WTC11 (cell line): ENCODE results near the gene TBKBP1. TPM values are rescaled to one million over a fixed set of nuclear protein-coding genes. Genes with fewer than 3 reads are reported as not detected.

Experiments
- ATAC-seq: fragments of 200-7000 bp; cut with Tn5 transposase; 2 replicates; pipeline ENCODE4 v1.10.0; 2021; ENCODE audit warnings: mild to moderate bottlenecking, moderate library complexity
- CTCF ChIA-PET: fragments of 300-600 bp; sonication (Branson Sonifier 250); formaldehyde crosslinking; loops from one replicate; lab custom pipeline; 2021; ENCODE audit warnings: antibody characterized with exemption; lab: Charles Lee
- POLR2A ChIA-PET: fragments of 350-600 bp; sonication (Branson Sonifier 250); formaldehyde crosslinking; loops from one replicate; lab custom pipeline; 2021; ENCODE audit warnings: antibody characterized with exemption; lab: Charles Lee
- DNase-seq: peaks from one replicate; pipeline ENCODE4 v3.0.0; 2021; ENCODE audit warnings: low spot score
- H3K27ac Mint-ChIP-seq: 2 replicates; pipeline ENCODE4 v1.8.0; 2021; ENCODE audit warnings: mixed read lengths
- H3K27me3 Mint-ChIP-seq: 2 replicates; pipeline ENCODE4 v1.8.0; 2021; ENCODE audit warnings: low read depth, mild to moderate bottlenecking, moderate library complexity, mixed read lengths
- H3K36me3 Mint-ChIP-seq: 2 replicates; pipeline ENCODE4 v1.8.0; 2021; ENCODE audit warnings: mixed read lengths
- H3K4me1 Mint-ChIP-seq: 2 replicates; pipeline ENCODE4 v1.8.0; 2022; ENCODE audit warnings: mixed read lengths
- H3K4me3 Mint-ChIP-seq: 2 replicates; pipeline ENCODE4 v1.8.0; 2021; ENCODE audit warnings: mild to moderate bottlenecking, moderate library complexity, mixed read lengths
- H3K9me3 Mint-ChIP-seq: 2 replicates; pipeline ENCODE4 v1.8.0; 2021; ENCODE audit warnings: mixed read lengths
- CBFB ChIP-seq: sonication (generic); formaldehyde crosslinking; IDR thresholded peaks from 2 replicates; pipeline ENCODE4 v1.8.1; 2022; ENCODE audit warnings: mild to moderate bottlenecking, low read depth, missing genetic modification reagents
- ESRRA ChIP-seq: sonication (generic); formaldehyde crosslinking; IDR thresholded peaks from 2 replicates; pipeline ENCODE4 v1.8.1; 2022; ENCODE audit warnings: mild to moderate bottlenecking, missing genetic modification reagents, borderline replicate concordance
- ETV6 ChIP-seq: sonication (generic); formaldehyde crosslinking; IDR thresholded peaks from 2 replicates; pipeline ENCODE4 v1.8.1; 2022; ENCODE audit warnings: mild to moderate bottlenecking, missing genetic modification reagents
- FOXP1 ChIP-seq: sonication (generic); formaldehyde crosslinking; IDR thresholded peaks from 2 replicates; pipeline ENCODE4 v1.8.0; 2022; ENCODE audit warnings: missing genetic modification reagents, mild to moderate bottlenecking, moderate library complexity, borderline replicate concordance
- GABPB1 ChIP-seq: sonication (generic); formaldehyde crosslinking; IDR thresholded peaks from 2 replicates; pipeline ENCODE4 v1.8.1; 2023; ENCODE audit warnings: mild to moderate bottlenecking, missing genetic modification reagents
- RELA ChIP-seq: sonication (generic); formaldehyde crosslinking; IDR thresholded peaks from 2 replicates; pipeline ENCODE4 v1.8.1; 2022; ENCODE audit warnings: missing genetic modification reagents, mild to moderate bottlenecking, borderline replicate concordance
- TP53 ChIP-seq: sonication (generic); formaldehyde crosslinking; IDR thresholded peaks from 2 replicates; pipeline ENCODE4 v1.8.1; 2023; ENCODE audit warnings: mild to moderate bottlenecking, missing genetic modification reagents
- ZNF138 ChIP-seq: sonication (generic); formaldehyde crosslinking; conservative IDR thresholded peaks from 2 replicates; pipeline ENCODE4 v1.8.1; 2022; ENCODE audit warnings: mild to moderate bottlenecking, moderate library complexity, missing genetic modification reagents
- ZNF263 ChIP-seq: sonication (generic); formaldehyde crosslinking; IDR thresholded peaks from 2 replicates; pipeline ENCODE4 v1.8.1; 2022; ENCODE audit warnings: low read depth, mild to moderate bottlenecking, moderate library complexity, missing genetic modification reagents
- total RNA-seq: library from RNA; stranded (reverse); gene quantifications from 3 replicates; pipeline ENCODE4 v1.2.3, GENCODE V29; 2021

TBKBP1 gene
- total RNA-seq, 1 experiment from 2014 or later: 17.4 TPM

DNA sequence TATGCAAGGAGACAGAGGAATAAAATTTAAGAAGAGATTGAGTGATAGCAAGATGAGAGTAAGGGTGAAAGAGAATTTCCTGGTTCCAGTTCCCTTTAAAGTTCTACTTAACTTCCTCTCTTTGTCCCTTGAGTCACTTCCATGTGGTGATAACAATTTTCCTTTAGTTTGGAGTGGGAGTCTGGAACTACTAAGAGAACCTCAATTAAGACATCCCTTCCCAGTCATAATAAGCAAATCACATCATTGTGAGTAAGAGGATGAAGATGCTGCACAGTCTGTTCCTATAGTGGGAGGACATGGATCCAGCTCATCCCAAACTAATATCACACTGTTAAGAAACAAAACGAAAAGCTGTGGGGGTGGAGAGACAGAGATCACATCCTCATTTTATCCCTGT is 63.4 kb downstream of the TBKBP1 start:
- DNase-seq (no peak), ATAC-seq (no peak)
- Mint-ChIP-seq H3K4me1 (no peaks in the 10 kb centered on the region), H3K27me3 (peaks cover 45% of the 10 kb centered on the region), H3K27ac (no peak overlapping the region), H3K4me3 (no peak overlapping the region), H3K9me3 (peaks cover 29% of the 10 kb centered on the region), H3K36me3 (peaks cover 3% of the 10 kb centered on the region; the same call in 1 of the 2 replicates)
- POLR2A ChIA-PET: no interaction called here
- TF ChIP-seq ZNF138 (CRISPR knock-in tag) (no peak), ESRRA (CRISPR knock-in tag) (no peak), ZNF263 (CRISPR knock-in tag) (no peak), FOXP1 (CRISPR knock-in tag) (no peak), GABPB1 (CRISPR knock-in tag) (no peak)
- CTCF ChIA-PET: interaction anchor here (1.0 kb wide), 1 partner anchor 33 kb away, joined by 3 read pairs; no protein-coding TSS in a partner anchor

DNA sequence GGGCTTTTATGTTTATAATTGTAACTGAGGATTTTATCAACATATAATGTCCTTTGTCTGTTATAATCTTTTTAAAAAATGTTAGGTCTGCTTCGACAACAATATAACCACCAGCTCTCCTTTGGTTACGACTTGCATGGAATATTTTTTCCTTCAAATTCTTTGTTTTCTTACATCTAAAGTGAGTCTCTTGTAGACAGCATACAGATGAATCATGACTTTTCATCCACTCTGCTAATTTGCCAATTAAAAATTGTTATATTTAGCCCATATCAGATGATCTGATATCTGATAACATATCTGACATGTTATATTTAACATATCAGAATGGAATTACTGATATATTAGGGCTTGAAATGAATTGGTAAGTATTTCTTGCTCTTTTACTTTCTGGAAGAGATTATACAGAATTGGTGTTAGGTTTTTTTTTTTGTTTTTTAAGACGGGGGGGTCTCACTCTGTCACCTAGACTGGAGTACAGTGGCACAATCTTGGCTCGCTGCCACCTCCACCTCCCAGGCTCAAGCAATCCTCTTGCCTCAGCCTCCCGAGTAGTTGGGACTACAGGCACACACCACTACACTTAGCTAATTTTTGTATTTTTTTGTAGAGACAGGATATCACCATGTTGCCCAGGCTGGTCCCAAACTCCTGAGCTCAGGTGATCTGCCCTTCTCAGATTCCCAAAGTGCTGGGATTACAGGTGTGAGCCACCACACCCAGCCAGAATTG is 66.6 kb downstream of the TBKBP1 start:
- Mint-ChIP-seq H3K4me3 (no peak overlapping the region), H3K27me3 (peaks cover 49% of the 10 kb centered on the region), H3K9me3 (peaks cover 50% of the 10 kb centered on the region), H3K4me1 (no peaks in the 10 kb centered on the region), H3K27ac (no peak overlapping the region)
- POLR2A ChIA-PET: interaction anchor here (0.7 kb wide), 1 partner anchor 38 kb away, joined by 6 read pairs; no protein-coding TSS in a partner anchor
- no peak for ATAC-seq
- TF ChIP-seq CBFB (CRISPR knock-in tag) (no peak), TP53 (no peak), RELA (CRISPR knock-in tag) (no peak), ETV6 (CRISPR knock-in tag) (no peak)
- TF ChIP-seq, all 79 proteins: peak for 0
- H3K36me3 Mint-ChIP-seq: peaks cover 5% of the 10 kb centered on the region; the same call in 1 of the 2 replicates
- CTCF ChIA-PET: no interaction called here
- DNase-seq: no peak

Other genes starting within 250 kb of the TBKBP1 start
- gene NPEPPS, start 163.1 kb upstream of the TBKBP1 start, total RNA-seq: 97.1 to 127 TPM (median 111 TPM) in 3 replicates
- gene KPNB1, start 44.2 kb upstream of the TBKBP1 start, total RNA-seq: 437 to 506 TPM (median 452 TPM) in 3 replicates
- gene TBX21, start 39.1 kb downstream of the TBKBP1 start, total RNA-seq: 0.15 to 0.18 TPM in 2 of 3 replicates, not detected in the other
- gene OSBPL7, start 127.6 kb downstream of the TBKBP1 start, total RNA-seq: 8.2 to 13.5 TPM (median 10.7 TPM) in 3 replicates
- gene MRPL10, start 137.4 kb downstream of the TBKBP1 start, total RNA-seq: 80.1 to 87.0 TPM (median 85.3 TPM) in 3 replicates
- 0.09 to 0.39 TPM (median 0.30 TPM) in 3 replicates for gene LRRC46, start 137.5 kb downstream of the TBKBP1 start, total RNA-seq
- 50.8 to 54.1 TPM (median 51.6 TPM) in 3 replicates for gene SCRN2, start 147.1 kb downstream of the TBKBP1 start, total RNA-seq
- 2.0 to 3.3 TPM (median 2.3 TPM) in 3 replicates for gene SP6, start 157.0 kb downstream of the TBKBP1 start, total RNA-seq
- 9.9 to 11.5 TPM (median 10.7 TPM) in 3 replicates for gene SP2, start 202.1 kb downstream of the TBKBP1 start, total RNA-seq
- gene PNPO, start 247.4 kb downstream of the TBKBP1 start, total RNA-seq: 12.2 to 17.8 TPM (median 17.2 TPM) in 3 replicates